ENCODE results near the gene VPS13C. TPM values are rescaled to one million over a fixed set of nuclear protein-coding genes. Genes with fewer than 3 reads are reported as not detected.

VPS13C gene
- total RNA-seq, 1 experiment from 2014 or later, result 20.9 TPM

DNA sequence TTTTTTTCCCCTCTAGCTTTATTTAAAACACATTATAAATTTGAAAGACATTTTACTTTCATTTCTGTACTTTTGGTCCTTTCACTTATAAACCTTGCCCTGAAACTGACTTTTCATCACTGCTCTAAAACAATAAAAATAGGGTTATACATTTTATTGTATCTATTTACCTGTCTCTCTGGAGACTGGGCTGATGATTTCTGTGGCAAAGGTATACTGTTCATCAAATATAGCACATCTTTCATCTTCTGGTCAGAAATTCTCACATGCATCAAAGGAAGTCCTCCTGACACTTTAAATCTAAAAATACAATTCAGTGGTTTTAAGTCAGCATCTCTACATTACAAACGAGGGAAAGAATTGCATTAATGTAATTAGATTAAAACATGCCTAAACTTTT is 86.1 kb downstream of the VPS13C start (continued):
- TF ChIP-seq, protein P1, sequence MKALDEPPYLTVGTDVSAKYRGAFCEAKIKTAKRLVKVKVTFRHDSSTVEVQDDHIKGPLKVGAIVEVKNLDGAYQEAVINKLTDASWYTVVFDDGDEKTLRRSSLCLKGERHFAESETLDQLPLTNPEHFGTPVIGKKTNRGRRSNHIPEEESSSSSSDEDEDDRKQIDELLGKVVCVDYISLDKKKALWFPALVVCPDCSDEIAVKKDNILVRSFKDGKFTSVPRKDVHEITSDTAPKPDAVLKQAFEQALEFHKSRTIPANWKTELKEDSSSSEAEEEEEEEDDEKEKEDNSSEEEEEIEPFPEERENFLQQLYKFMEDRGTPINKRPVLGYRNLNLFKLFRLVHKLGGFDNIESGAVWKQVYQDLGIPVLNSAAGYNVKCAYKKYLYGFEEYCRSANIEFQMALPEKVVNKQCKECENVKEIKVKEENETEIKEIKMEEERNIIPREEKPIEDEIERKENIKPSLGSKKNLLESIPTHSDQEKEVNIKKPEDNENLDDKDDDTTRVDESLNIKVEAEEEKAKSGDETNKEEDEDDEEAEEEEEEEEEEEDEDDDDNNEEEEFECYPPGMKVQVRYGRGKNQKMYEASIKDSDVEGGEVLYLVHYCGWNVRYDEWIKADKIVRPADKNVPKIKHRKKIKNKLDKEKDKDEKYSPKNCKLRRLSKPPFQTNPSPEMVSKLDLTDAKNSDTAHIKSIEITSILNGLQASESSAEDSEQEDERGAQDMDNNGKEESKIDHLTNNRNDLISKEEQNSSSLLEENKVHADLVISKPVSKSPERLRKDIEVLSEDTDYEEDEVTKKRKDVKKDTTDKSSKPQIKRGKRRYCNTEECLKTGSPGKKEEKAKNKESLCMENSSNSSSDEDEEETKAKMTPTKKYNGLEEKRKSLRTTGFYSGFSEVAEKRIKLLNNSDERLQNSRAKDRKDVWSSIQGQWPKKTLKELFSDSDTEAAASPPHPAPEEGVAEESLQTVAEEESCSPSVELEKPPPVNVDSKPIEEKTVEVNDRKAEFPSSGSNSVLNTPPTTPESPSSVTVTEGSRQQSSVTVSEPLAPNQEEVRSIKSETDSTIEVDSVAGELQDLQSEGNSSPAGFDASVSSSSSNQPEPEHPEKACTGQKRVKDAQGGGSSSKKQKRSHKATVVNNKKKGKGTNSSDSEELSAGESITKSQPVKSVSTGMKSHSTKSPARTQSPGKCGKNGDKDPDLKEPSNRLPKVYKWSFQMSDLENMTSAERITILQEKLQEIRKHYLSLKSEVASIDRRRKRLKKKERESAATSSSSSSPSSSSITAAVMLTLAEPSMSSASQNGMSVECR (CRISPR knock-in tag; IDR thresholded peaks at IDR 0.05; ENCODE audit: borderline replicate concordance), result no peak
- TF ChIP-seq SOX15 (CRISPR knock-in tag; IDR thresholded peaks at IDR 0.05), result no peak

DNA sequence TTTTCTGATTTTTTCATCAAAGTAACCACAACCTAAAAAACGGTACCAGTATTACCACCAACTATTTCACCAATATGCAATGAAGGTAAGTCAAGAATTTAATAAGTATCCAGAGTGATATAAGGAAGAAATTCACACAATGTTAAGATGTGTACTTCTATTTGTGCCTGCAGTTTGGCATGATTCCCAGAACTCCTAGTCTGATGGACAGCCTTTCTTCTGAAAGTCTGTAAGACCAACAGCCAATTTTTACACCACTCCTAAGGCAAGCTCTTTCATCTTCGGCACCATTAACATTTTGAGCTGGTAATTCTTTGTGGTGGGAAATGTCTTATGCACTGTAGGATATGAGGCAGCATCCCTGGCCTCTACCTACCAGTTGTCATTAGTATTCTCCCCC is 108.3 kb downstream of the VPS13C start:
- H3K4me1 Mint-ChIP-seq, result no peaks in the 10 kb centered on the region
- TF ChIP-seq ZNF423 (CRISPR knock-in tag; IDR thresholded peaks at IDR 0.05) (no peak), SOX15 (CRISPR knock-in tag; IDR thresholded peaks at IDR 0.05) (no peak), OVOL2 (CRISPR knock-in tag; IDR thresholded peaks at IDR 0.05; ENCODE audit: borderline replicate concordance) (no peak), TEAD4 (CRISPR knock-in tag; IDR thresholded peaks at IDR 0.05) (no peak), ZNF317 (CRISPR knock-in tag; IDR thresholded peaks at IDR 0.05; ENCODE audit: borderline replicate concordance, low read depth) (no peak), ZNF671 (CRISPR knock-in tag; IDR thresholded peaks at IDR 0.05) (no peak), FOXP1 (CRISPR knock-in tag; IDR thresholded peaks at IDR 0.05; ENCODE audit: borderline replicate concordance) (no peak), ZNF219 (CRISPR knock-in tag; IDR thresholded peaks at IDR 0.05; ENCODE audit: borderline replicate concordance) (no peak), GRHL2 (CRISPR knock-in tag; IDR thresholded peaks at IDR 0.05; ENCODE audit: insufficient replicate concordance, severe bottlenecking) (no peak), ZNF416 (CRISPR knock-in tag; IDR thresholded peaks at IDR 0.05) (no peak), GABPB1 (CRISPR knock-in tag; IDR thresholded peaks at IDR 0.05) (no peak), GTF2I (CRISPR knock-in tag; conservative IDR thresholded peaks at IDR 0.05) (no peak)
- TF ChIP-seq, protein P2, sequence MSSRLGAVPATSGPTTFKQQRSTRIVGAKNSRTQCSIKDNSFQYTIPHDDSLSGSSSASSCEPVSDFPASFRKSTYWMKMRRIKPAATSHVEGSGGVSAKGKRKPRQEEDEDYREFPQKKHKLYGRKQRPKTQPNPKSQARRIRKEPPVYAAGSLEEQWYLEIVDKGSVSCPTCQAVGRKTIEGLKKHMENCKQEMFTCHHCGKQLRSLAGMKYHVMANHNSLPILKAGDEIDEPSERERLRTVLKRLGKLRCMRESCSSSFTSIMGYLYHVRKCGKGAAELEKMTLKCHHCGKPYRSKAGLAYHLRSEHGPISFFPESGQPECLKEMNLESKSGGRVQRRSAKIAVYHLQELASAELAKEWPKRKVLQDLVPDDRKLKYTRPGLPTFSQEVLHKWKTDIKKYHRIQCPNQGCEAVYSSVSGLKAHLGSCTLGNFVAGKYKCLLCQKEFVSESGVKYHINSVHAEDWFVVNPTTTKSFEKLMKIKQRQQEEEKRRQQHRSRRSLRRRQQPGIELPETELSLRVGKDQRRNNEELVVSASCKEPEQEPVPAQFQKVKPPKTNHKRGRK (CRISPR knock-in tag; IDR thresholded peaks at IDR 0.05; ENCODE audit: borderline replicate concordance), result no peak
- TF ChIP-seq, protein P3, sequence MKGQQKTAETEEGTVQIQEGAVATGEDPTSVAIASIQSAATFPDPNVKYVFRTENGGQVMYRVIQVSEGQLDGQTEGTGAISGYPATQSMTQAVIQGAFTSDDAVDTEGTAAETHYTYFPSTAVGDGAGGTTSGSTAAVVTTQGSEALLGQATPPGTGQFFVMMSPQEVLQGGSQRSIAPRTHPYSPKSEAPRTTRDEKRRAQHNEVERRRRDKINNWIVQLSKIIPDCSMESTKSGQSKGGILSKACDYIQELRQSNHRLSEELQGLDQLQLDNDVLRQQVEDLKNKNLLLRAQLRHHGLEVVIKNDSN (CRISPR knock-in tag; IDR thresholded peaks at IDR 0.05), result no peak
- TF ChIP-seq, protein P4, sequence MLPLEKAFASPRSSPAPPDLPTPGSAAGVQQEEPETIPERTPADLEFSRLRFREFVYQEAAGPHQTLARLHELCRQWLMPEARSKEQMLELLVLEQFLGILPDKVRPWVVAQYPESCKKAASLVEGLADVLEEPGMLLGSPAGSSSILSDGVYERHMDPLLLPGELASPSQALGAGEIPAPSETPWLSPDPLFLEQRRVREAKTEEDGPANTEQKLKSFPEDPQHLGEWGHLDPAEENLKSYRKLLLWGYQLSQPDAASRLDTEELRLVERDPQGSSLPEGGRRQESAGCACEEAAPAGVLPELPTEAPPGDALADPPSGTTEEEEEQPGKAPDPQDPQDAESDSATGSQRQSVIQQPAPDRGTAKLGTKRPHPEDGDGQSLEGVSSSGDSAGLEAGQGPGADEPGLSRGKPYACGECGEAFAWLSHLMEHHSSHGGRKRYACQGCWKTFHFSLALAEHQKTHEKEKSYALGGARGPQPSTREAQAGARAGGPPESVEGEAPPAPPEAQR (CRISPR knock-in tag; IDR thresholded peaks at IDR 0.05), result no peak
- TF ChIP-seq, protein P5, sequence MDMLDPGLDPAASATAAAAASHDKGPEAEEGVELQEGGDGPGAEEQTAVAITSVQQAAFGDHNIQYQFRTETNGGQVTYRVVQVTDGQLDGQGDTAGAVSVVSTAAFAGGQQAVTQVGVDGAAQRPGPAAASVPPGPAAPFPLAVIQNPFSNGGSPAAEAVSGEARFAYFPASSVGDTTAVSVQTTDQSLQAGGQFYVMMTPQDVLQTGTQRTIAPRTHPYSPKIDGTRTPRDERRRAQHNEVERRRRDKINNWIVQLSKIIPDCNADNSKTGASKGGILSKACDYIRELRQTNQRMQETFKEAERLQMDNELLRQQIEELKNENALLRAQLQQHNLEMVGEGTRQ (CRISPR knock-in tag; IDR thresholded peaks at IDR 0.05), result no peak
- TF ChIP-seq, protein P6, sequence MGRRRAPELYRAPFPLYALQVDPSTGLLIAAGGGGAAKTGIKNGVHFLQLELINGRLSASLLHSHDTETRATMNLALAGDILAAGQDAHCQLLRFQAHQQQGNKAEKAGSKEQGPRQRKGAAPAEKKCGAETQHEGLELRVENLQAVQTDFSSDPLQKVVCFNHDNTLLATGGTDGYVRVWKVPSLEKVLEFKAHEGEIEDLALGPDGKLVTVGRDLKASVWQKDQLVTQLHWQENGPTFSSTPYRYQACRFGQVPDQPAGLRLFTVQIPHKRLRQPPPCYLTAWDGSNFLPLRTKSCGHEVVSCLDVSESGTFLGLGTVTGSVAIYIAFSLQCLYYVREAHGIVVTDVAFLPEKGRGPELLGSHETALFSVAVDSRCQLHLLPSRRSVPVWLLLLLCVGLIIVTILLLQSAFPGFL (CRISPR knock-in tag; IDR thresholded peaks at IDR 0.05; ENCODE audit: borderline replicate concordance), result no peak
- TF ChIP-seq, protein P7, sequence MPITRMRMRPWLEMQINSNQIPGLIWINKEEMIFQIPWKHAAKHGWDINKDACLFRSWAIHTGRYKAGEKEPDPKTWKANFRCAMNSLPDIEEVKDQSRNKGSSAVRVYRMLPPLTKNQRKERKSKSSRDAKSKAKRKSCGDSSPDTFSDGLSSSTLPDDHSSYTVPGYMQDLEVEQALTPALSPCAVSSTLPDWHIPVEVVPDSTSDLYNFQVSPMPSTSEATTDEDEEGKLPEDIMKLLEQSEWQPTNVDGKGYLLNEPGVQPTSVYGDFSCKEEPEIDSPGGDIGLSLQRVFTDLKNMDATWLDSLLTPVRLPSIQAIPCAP (CRISPR knock-in tag; IDR thresholded peaks at IDR 0.05), result no peak
- TF ChIP-seq, protein P8, sequence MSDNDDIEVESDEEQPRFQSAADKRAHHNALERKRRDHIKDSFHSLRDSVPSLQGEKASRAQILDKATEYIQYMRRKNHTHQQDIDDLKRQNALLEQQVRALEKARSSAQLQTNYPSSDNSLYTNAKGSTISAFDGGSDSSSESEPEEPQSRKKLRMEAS (CRISPR knock-in tag; IDR thresholded peaks at IDR 0.05), result no peak
- H3K4me3 Mint-ChIP-seq, result no peak overlapping the region
- peaks cover 12% of the 10 kb centered on the region for H3K36me3 Mint-ChIP-seq
- no peak for DNase-seq (ENCODE audit: low spot score)
- H3K27me3 Mint-ChIP-seq (ENCODE audit: low read depth), result no peaks in the 10 kb centered on the region
- no peak overlapping the region for H3K27ac Mint-ChIP-seq
- H3K9me3 Mint-ChIP-seq, result peaks cover 5% of the 10 kb centered on the region
- no peak for ATAC-seq
- CTCF ChIA-PET, result no interaction called here
- POLR2A ChIA-PET, result no interaction called here

Data from WTC11 (cell line).